WTC11 (cell line): ENCODE results near the gene KIR2DL4. TPM values are rescaled to one million over a fixed set of nuclear protein-coding genes. Genes with fewer than 3 reads are reported as not detected.

Experiments
- total RNA-seq: library from RNA; stranded (reverse); gene quantifications from 3 replicates; pipeline ENCODE4 v1.2.3, GENCODE V29; 2021

Gene KIR2DL4
- total RNA-seq, 1 experiment from 2014 or later: not detected

Other genes with a start within 250 kb of the KIR2DL4 start
- gene LILRA2, start 229.8 kb upstream of the KIR2DL4 start, total RNA-seq: not detected in 3 replicates
- gene LILRA1, start 210.0 kb upstream of the KIR2DL4 start, total RNA-seq: not detected in 3 replicates
- 0.09 TPM in 1 of 3 replicates, not detected in the others for gene LILRB1, start 173.1 kb upstream of the KIR2DL4 start, total RNA-seq
- gene LILRB4, start 140.6 kb upstream of the KIR2DL4 start, total RNA-seq: not detected in 3 replicates
- gene KIR3DL3, start 79.2 kb upstream of the KIR2DL4 start, total RNA-seq: not detected in 3 replicates
- gene KIR2DL3, start 65.1 kb upstream of the KIR2DL4 start, total RNA-seq: not detected in 3 replicates
- not detected in 3 replicates for gene KIR2DL1, start 33.8 kb upstream of the KIR2DL4 start, total RNA-seq
- gene KIR3DL1, start 12.9 kb downstream of the KIR2DL4 start, total RNA-seq: not detected in 3 replicates
- gene KIR2DS4, start 29.1 kb downstream of the KIR2DL4 start, total RNA-seq: not detected in 3 replicates
- not detected in 3 replicates for gene KIR3DL2, start 46.8 kb downstream of the KIR2DL4 start, total RNA-seq
- 0.22 to 0.39 TPM in 2 of 3 replicates, not detected in the other for gene FCAR, start 70.6 kb downstream of the KIR2DL4 start, total RNA-seq
- gene NCR1, start 102.5 kb downstream of the KIR2DL4 start, total RNA-seq: 4.3 to 7.9 TPM (median 7.2 TPM) in 3 replicates
- 4.1 to 6.8 TPM (median 5.0 TPM) in 3 replicates for gene NLRP7, start 143.9 kb downstream of the KIR2DL4 start, total RNA-seq
- 3.0 to 3.7 TPM (median 3.4 TPM) in 3 replicates for gene NLRP2, start 162.8 kb downstream of the KIR2DL4 start, total RNA-seq
- gene GP6, start 234.7 kb downstream of the KIR2DL4 start, total RNA-seq: 0.41 to 1.1 TPM (median 0.61 TPM) in 3 replicates